HG03103 (cell line): ENCODE measurements around the gene LRRC49.
"Not testable (repeated sequence)": the region's sequence is repeated elsewhere in the genome, so short reads cannot be mapped to it uniquely, and the experiment has no call there.

Source experiments
- ATAC-seq: cut with Tn5 transposase; IDR thresholded peaks from one replicate; pipeline ENCODE4 v1.9.1; 2021; ENCODE audit warnings: low read depth; ENCODE audit not compliant: unreplicated experiment

The LRRC49 gene

DNA sequence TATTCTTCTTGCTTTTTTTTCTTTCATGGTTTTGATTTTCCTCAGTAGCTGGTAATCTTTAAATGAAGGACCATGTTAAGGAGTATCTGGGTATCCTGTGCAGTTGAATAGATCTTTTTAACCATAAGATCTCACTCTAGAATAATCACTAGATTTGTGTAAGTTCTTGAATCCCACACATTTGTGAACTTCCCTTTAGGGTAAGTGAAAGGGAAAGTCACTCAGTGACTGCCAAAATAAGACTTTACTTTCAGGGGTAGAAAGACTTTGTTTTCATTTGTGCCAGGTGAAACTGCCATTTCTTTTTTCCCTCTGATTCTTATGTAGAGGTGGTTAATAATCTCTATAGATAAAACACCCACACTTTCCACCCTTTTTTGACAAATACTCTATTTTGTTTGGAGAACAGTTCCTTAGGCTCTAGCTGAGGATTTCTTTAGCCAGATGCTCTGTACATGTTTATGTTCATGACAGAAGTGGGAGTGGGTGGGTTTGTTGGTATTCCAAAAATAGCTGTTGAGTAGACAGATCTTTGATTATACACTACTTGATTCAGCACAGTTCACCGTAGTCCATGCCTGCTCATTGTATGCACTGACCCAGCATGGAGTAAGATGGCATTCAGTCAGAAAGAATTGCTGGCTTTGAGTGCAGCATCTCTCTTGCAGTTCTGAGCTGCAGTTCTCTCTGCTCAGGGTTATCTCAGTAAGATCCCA, 28.5 kb downstream of the LRRC49 start:
- ATAC-seq = no peak

GRCh38 chr15:70922119-70922518, 29.5 kb downstream of the LRRC49 start:
- ATAC-seq = no peak

DNA sequence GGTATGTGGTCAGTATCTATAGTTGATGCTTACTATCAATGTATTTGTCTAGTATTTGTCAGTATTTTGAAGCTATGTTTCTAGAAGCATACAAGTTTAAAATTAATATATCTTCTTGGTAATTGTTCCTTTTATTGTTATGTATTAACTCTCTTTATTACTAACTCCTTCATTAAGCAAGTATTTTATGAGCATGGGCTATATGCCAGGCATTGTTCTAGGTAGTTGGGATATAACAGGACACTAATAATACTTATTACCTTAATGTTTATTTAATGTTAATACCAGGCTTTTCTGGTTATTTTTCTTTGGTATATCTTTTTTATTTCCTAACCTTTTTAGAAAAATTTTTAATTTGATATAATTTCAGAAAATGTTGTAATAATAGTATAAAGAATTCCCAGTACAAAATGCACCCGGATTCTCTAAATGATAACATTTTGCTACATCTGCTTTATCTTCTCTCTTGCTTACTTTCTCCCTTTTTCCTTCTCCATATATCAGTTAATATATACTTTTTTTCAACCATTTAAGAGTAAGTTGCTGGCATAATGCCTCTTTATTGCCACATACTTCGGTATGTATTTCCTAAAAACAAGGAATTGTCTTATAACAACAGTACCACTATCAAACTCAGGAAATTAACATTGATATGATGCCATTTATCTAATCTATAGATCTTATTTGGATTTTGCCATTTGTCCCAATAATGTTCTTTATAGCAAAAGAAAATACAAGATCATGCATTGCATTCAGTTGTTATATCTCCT, 30.9 kb downstream of the LRRC49 start:
- no peak for ATAC-seq

DNA sequence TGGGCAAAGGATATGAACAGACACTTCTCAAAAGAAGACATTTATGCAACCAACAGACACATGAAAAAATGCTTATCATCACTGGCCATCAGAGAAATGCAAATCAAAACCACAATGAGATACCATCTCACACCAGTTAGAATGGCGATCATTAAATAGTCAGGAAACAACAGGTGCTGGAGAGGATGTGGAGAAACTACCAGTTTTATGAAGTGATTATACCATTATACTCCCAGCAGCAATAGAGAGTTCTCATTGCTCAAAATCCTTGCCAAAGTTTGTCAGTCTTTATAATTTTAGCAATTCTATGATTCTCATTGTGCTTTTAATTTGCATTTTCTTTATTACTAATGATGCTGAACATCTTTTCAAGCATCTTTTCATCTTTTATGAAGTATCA, 34.3 kb downstream of the LRRC49 start:
- not testable (repeated sequence) for ATAC-seq

GRCh38 chr15:70931821-70932220, 39.2 kb downstream of the LRRC49 start:
- ATAC-seq = no peak

DNA sequence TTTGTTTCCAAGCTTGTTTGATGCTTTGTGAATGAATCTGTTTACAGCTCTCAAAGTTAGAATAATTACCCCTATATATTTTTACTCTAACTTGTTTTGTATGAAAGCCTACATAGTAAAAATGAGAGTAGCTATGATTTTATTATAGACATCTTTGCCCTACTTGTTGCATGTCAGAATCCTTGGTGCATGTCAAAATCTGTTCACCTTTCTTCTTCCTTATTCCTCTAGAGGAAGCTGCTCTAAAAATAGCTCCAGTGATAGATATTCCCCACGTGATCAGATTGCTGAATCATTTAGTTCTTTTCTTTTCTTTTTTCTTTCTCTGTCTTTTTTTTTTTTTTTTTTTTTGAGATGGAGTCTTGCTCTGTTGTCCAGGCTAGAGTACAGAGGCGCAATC, 39.8 kb downstream of the LRRC49 start:
- ATAC-seq = no peak

- no peak for ATAC-seq
Observed at GRCh38 chr15:70933411-70933810, 40.8 kb downstream of the LRRC49 start.

DNA sequence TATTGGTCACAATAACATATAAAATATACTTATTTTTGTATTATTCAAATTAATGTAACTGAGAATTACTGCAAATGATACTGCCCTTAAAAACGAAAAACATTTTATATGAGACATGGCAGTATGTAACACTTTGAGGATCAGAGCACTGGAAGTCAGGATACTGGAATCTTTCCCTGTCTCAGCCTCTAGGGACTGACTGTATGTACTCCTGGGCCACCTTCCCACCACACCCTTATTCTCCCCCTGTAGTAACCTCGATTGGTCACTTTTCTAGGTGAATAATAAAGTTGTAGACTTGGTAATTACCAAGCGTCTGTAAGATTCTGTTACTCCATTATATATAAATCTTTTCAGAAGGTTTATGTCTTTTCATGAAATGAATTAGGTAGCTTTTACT, 43.0 kb downstream of the LRRC49 start:
- no peak for ATAC-seq

GRCh38 chr15:70936326-70936725, 43.7 kb downstream of the LRRC49 start:
- no peak for ATAC-seq

DNA sequence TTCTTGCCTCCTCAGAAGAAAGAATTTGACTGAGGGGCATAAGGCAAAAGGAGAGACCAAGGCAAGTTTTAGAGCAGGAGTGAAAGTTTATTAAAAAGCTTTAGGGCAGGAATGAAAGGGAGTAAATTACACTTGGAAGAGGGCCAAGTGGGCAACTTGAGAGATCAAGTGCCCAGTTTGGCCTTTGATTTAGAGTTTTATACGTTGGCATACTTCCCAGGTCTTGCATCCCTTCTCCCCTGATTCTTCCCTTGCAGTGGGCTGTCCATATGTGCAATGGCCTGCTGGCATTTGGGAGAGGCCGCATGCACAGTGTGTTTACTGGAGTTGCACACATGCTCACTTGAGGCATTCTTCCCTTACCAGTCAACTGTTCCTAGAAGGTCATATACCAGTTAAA, 50.7 kb downstream of the LRRC49 start:
- ATAC-seq = not testable (repeated sequence)

DNA sequence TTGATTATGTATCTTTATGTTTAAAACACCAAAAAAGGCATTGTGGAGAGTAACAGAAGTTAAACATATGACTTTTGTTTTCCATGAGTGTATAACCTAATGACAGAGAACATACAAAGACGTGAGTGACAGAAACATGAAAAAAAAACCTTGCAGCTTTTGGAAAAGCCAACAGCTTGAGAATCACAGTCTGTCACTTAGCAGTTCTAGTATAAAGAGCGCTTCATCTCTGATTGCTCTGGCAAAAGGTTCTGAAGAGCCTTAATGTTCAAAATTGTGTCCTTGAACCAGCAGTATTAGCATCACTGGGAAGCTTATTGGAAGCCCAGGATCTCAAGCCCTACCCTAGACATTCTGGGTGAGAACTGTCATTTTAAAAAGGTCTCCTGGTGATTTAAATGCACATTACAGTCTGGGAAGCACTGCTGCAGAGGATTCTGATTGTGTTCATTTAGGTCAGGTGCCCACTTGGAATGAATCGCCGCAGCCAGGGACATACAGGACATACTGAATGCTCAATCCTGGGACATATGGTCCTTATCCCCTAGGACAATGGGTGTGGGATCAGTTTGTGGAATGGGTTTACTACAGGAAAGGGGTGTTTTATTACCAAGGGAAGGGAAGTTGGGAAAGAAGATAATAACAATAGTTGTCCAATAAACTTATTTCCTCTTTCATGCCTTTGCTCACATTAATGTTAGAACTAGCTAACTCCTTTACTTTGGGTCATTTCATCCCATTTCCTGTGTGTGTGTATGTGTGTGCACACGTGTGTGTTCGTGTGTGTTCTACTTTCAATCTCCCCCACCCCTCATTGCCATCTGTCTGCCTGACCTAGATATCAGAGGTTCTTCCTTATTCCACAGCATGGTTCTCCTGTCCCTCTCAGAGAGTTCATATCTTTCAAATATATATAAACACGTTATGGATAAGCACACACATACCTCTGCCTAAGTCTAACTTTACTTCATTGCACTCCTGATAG, 55.0 kb downstream of the LRRC49 start:
- ATAC-seq = no peak

DNA sequence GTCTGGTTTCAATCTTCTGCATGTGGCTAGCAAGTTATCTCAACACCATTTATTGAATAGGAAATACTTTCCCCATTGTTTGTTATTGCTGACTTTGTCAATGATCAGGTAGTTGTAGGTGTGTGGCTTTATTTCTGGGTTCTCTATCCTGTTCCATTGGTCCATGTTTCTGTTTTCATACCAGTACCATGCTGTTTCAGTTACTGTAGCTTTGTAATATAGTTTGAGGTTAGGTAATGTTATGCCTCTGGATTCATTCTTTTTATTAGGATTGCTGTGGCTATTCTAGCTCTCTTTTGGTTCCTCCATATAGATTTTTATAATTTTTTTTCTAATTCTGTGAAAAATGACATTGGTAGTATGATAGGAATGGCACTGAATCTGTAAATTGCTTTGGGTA, 58.3 kb downstream of the LRRC49 start:
- no peak for ATAC-seq

GRCh38 chr15:70954171-70954570, 61.5 kb downstream of the LRRC49 start:
- no peak for ATAC-seq

DNA sequence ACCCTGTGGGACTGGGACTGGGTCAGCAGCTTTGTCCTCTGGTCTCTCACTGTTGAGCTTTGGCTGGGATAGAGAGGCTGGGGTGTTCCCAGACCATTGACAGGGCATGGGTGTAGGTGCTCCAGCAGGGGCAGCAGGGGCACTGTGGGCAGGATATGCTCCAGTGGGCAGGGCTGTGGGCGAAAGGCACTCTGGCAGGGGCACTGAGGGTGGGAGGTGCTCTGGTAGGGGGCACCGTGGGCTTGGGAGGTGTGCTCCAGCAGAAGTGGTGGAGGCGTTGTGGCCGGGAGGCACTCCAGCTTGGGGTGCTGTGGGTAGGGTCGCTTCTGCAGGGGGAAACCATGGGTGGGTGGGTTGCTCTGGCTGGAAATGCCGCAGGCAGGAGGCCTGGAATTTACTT, 62.1 kb downstream of the LRRC49 start:
- no peak for ATAC-seq

GRCh38 chr15:70955151-70955550, 62.5 kb downstream of the LRRC49 start:
- no peak for ATAC-seq

- no peak for ATAC-seq
Observed at GRCh38 chr15:70956201-70956995, 63.8 kb downstream of the LRRC49 start.

GRCh38 chr15:70962084-70962483, 69.5 kb downstream of the LRRC49 start:
- no peak for ATAC-seq

DNA sequence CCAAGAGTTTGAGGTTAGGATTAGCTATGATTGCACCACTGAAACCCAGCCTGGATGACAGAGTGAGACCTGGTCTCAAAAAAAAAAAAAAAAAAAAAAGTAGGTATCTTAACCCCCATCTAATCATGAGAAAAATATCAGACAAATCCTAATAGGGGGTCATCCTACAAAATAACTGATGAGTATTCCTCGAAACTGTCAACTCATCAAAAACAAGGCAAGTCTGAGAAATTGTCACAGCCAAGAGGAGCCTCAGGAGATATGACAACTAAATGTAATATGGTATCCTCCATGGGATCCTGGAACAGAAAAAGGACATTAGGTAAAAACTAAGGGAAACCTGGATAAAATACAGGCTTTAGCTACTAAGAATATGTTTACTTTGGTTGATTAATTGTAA, 70.6 kb downstream of the LRRC49 start:
- ATAC-seq = no peak

GRCh38 chr15:70964058-70964457, 71.4 kb downstream of the LRRC49 start:
- ATAC-seq = no peak

DNA sequence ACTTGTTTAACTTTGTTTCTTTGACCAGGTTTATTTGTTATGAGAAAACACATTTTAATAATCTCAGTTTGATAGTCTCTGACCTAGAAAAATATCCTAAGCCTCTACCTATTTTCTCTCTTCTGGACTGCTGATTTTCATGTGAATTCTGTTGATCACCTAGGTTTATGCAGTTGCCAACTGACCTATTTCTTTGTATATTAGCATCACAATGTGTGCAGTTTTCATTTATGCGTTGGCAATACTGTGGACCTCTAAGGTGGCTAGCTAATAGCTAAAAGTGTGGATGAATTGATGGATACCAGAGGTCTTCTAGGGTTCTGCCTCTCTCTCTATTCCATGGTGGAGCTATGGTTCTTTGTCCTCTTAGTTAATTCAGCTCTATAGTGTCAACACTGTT, 72.1 kb downstream of the LRRC49 start:
- ATAC-seq = no peak
